Activated CD4-positive, alpha-beta T cell treated with anti-CD3 and anti-CD28 coated beads, Interleukin-2, amount 10 ng/mL, durations not matched to agents 7 days and 5 days (primary cell): ENCODE data around the gene KIF4A. TPM values are rescaled to one million over a fixed set of nuclear protein-coding genes. Genes with fewer than 3 reads are reported as not detected.

Source experiments
- CTCF ChIA-PET: fragments of 350-600 bp; sonication (Branson Sonifier 250); formaldehyde crosslinking; loops from one replicate; lab custom pipeline; 2021; ENCODE audit warnings: antibody characterized with exemption; lab: Charles Lee
- POLR2A ChIA-PET: fragments of 350-600 bp; sonication (Branson Sonifier 250); formaldehyde crosslinking; loops from one replicate; lab custom pipeline; 2021; ENCODE audit warnings: antibody characterized with exemption; lab: Charles Lee
- DNase-seq: peaks from one replicate; pipeline ENCODE4 v3.0.0-alpha.2; 2020
- H3K27ac Mint-ChIP-seq: one replicate; pipeline ENCODE4 v1.8.0; 2021; ENCODE audit warnings: mild to moderate bottlenecking, moderate library complexity, mixed read lengths
- H3K27me3 Mint-ChIP-seq: one replicate; pipeline ENCODE4 v1.8.0; 2021; ENCODE audit warnings: mixed read lengths
- H3K36me3 Mint-ChIP-seq: one replicate; pipeline ENCODE4 v1.8.0; 2021; ENCODE audit warnings: low read depth, mixed read lengths
- H3K4me1 Mint-ChIP-seq: one replicate; pipeline ENCODE4 v1.8.0; 2021; ENCODE audit warnings: mixed read lengths
- H3K4me3 Mint-ChIP-seq: one replicate; pipeline ENCODE4 v1.8.0; 2021; ENCODE audit warnings: mild to moderate bottlenecking, moderate library complexity, mixed read lengths
- H3K9me3 Mint-ChIP-seq: one replicate; pipeline ENCODE4 v1.8.0; 2021; ENCODE audit warnings: mixed read lengths
- total RNA-seq, 2 experiments: library from RNA; stranded (reverse); gene quantifications; one replicate each; pipeline ENCODE4 v1.2.3, GENCODE V29; 2021

Gene KIF4A
- total RNA-seq, 2 experiments from 2014 or later, result 40.5 to 41.5 TPM

DNA sequence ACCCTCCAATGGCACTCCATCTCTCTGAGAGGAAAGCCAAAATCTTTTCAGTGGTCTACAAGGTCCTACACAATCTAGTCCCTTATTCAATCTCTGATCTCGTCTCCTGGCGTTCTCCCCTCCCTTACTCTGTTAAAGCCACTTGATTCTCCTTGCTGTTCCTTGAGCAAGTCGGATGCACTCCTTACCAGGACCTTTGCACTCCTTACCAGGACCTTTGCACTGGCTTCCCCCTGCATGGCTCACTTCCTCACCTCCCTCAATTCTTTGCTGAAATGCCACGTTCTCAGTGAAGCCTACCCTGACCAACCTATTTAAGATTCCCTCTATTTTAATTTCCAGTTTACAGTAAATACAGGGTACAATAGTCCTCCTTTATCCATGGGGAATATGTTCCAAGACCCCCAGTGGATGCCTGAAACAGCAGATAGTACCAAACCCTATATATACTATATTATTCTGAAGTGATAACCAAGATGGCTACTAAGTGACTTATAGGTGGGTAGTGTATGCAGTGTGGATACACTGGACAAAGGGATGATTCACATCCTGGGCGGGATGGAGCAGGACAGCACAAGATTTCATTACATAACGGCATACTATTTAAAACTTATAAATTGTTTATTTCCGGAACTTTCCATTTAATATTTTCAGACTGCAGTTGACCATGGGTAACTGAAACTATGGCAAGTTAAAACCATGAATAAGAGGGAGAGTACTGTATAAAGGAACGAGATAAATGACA lies 148.2 kb downstream of the KIF4A start:
- peaks cover 48% of the 10 kb centered on the region for H3K27me3 Mint-ChIP-seq
- no peaks in the 10 kb centered on the region for H3K36me3 Mint-ChIP-seq
- ChIA-PET CTCF (interaction anchor here (0.8 kb wide), 1 partner anchor 15 kb away, joined by 3 read pairs; the partner anchor contains the start of gene GDPD2), POLR2A (no interaction called here)
- H3K4me1 Mint-ChIP-seq, result peaks cover 37% of the 10 kb centered on the region
- H3K9me3 Mint-ChIP-seq, result no peaks in the 10 kb centered on the region
- H3K4me3 Mint-ChIP-seq, result no peak overlapping the region
- DNase-seq, result no peak
- H3K27ac Mint-ChIP-seq, result no peak overlapping the region

DNA sequence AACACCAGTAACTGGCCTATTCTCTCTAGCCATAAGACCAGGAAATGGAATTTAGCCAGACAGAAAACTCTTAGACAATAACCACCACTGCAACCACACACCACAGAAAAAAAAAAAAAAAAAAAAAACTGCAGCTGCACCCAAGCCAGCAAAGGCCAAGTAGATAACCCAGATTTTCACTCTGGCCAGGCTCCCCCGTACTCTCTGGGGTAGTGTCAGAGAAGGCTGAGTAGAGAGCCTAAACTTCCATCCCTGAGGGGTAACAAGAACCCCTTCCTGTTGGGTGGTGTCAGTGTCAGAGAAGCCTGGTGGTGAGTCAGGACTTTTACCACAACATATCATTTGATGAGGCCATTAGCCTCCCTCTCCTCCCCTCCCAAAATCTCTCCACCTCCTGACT lies 149.1 kb downstream of the KIF4A start:
- CTCF ChIA-PET, result no interaction called here
- Mint-ChIP-seq H3K4me3 (no peak overlapping the region), H3K4me1 (peaks cover 28% of the 10 kb centered on the region), H3K36me3 (no peaks in the 10 kb centered on the region), H3K27me3 (peaks cover 52% of the 10 kb centered on the region), H3K27ac (no peak overlapping the region), H3K9me3 (no peaks in the 10 kb centered on the region)
- POLR2A ChIA-PET, result no interaction called here
- DNase-seq, result no peak

DNA sequence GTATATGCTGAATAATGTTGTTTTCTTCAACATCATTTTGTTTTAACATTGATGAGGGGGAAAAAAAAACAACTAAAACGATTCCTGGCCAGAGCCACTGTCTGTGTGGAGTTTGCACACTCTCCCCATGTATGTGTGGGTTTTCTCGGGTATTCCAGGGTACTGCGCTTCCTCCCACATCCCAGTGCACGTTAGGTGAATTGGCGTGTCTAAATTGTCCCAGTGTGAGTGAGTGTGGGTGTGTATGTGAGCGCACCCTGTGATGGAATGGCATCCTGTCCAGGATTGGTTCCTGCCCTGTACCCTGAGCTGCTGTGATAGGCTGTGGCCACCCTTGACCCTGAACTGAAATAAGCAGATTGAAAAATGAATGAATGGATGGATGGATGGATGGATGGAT lies 152.3 kb downstream of the KIF4A start:
- no peak for DNase-seq
- CTCF ChIA-PET, result interaction anchor here (0.7 kb wide), 1 partner anchor 9 kb away, joined by 3 read pairs; no protein-coding TSS in a partner anchor
- H3K4me3 Mint-ChIP-seq, result no peak overlapping the region
- no peak overlapping the region for H3K27ac Mint-ChIP-seq
- no peaks in the 10 kb centered on the region for H3K36me3 Mint-ChIP-seq
- H3K27me3 Mint-ChIP-seq, result peaks cover 58% of the 10 kb centered on the region
- peaks cover 21% of the 10 kb centered on the region for H3K4me1 Mint-ChIP-seq
- H3K9me3 Mint-ChIP-seq, result no peaks in the 10 kb centered on the region
- POLR2A ChIA-PET, result no interaction called here

DNA sequence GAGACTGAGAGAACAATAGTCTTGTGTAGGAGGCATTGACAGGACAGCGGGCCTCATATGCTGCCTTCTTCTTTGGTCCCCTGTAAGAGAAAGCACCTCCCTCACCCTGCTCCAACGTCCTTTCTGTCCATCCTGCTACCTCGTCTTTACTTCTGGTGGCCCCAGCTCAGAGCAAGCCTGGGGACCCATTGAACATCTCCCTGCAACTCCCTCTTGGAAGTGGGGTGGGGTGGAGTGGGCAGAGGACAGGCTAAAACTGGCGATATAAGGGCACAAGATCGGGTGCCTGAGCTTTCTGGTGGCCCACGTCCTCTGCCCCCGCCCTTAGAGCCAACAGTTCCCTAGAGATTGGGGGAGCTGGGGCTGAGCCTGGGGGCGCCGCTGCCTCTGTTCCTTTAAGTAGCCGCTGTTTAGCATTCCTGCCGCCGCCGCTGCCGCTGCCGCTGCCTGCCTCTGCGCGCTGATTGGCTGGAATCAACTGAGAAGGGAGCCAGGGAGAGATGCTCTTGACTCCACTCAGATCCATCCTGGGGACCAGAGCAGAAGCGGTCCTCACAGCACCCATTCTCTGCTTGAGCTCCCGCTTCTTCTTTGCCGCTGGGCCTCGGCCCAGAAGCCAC lies 154.5 kb downstream of the KIF4A start, which contains the start of gene DLG3:
DLG3 (plus strand) TSS at position 510 of the 620 bp plus-strand sequence. CDS start 367 bp downstream, outside the sequence.
- no peak for DNase-seq
- Mint-ChIP-seq H3K4me1 (peaks cover 4% of the 10 kb centered on the region), H3K9me3 (no peaks in the 10 kb centered on the region), H3K36me3 (no peaks in the 10 kb centered on the region), H3K27me3 (peaks cover 50% of the 10 kb centered on the region), H3K4me3 (no peak within 1 kb of the TSS), H3K27ac (no peak within 1 kb of the TSS)
- POLR2A ChIA-PET, result no interaction called here
- CTCF ChIA-PET, result interaction anchor here (0.5 to 3.3 kb wide), 3 partner anchors 9 to 64 kb away, joined by 3 to 16 read pairs (median 3); no protein-coding TSS in a partner anchor

DNA sequence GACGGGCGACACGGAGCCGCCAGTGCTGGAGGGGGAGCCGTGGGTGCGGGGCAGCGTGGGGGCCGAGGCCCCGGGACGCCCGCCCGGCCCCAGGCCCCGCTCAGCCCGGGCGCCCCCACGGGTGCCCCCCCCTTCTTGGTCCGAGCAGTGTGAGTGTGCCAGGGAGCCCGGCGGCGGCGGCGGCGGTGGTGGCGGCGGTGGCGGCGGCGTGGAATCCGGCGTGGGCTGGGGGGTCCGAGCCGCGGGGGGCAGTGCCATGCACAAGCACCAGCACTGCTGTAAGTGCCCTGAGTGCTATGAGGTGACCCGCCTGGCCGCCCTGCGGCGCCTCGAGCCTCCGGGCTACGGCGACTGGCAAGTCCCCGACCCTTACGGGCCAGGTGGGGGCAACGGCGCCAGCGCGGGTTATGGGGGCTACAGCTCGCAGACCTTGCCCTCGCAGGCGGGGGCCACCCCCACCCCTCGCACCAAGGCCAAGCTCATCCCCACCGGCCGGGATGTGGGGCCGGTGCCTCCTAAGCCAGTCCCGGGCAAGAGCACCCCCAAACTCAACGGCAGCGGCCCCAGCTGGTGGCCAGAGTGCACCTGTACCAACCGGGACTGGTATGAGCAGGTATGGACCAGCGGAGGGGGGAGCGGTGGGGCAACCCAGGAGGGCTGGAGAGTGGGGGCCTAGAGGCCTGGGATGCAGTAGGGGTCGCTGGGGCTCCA lies 155.2 kb downstream of the KIF4A start:
- ChIA-PET CTCF (interaction anchor here (1.2 to 3.3 kb wide), 3 partner anchors 8 to 11 kb away, joined by 3 to 16 read pairs (median 3); no protein-coding TSS in a partner anchor), POLR2A (no interaction called here)
- H3K27me3 Mint-ChIP-seq, result peaks cover 50% of the 10 kb centered on the region
- no peaks in the 10 kb centered on the region for H3K36me3 Mint-ChIP-seq
- no peak overlapping the region for H3K27ac Mint-ChIP-seq
- no peak overlapping the region for H3K4me3 Mint-ChIP-seq
- no peaks in the 10 kb centered on the region for H3K9me3 Mint-ChIP-seq
- peaks cover 2% of the 10 kb centered on the region for H3K4me1 Mint-ChIP-seq
- DNase-seq, result no peak

DNA sequence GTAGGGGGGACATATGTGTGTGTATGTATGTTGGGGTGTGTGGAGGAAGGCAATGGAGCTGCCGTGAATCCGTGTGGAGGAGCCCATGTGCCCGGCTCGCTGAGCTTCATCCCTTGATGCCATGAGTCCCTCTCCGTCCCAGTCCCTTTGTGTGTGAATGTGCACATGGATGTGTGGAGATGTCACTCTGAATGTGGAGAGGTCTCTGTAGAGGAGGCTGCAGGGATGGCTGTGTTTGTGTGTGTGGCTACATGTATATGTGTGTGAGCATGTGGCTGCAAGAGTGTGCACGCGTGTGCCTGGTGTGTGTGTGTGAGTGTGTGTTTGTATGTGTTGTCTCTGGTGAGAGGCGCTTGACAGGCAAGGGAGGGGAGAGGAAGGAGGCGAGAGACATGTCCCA lies 156.0 kb downstream of the KIF4A start:
- Mint-ChIP-seq H3K27me3 (peaks cover 44% of the 10 kb centered on the region), H3K4me3 (no peak overlapping the region), H3K4me1 (peaks cover 2% of the 10 kb centered on the region), H3K27ac (no peak overlapping the region), H3K9me3 (no peaks in the 10 kb centered on the region), H3K36me3 (no peaks in the 10 kb centered on the region)
- CTCF ChIA-PET, result interaction anchor here (1.2 to 3.3 kb wide), 2 partner anchors 10 to 12 kb away, joined by 3 to 16 read pairs; no protein-coding TSS in a partner anchor
- no peak for DNase-seq
- POLR2A ChIA-PET, result no interaction called here

DNA sequence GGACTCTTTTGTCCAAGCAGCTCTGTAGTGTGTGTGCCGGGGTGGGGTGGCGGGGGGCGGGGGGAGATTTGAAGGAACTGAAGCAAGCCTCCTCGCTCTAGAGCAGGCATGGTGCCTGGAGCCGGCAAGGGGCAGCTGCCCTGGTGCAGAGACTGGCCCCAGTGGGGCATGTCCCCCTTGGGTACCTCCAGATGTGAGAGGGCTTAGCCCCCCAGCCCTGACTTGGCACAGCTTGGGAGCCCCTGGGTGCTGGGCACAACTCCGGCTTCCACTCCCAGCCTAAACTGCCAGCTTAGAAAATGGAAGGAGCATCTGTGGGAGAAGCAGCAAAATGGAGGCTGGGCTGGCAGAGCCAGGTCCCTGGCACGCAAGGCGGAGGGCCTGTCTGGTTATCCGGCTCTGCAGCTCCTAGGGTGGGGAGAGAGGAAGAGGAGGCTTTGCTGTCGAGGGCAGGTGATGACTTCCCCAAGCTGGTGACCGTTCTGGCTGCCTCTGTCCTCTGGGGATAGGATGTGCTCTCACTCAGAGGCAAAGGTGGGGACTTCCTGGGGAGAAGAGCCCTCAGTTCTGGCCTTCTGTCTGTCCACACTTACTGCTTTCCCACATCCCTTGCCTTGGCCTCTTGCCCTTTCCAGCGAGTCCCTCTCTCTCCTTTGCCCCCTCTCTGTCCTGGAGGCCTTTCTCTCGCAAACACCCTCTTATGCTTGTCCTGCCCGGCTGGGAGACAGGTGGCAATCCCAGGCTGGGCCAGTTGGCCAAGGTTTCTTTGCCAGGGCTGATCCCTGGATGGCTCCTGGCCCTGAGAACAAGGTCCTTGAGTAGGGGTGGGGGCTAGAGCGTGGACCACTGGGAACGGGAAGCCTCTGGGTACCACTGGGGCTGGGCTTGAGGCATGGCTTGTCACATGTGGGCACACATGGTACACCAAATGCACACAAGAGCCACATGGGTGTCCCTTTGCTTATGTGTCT lies 156.8 kb downstream of the KIF4A start:
- H3K4me1 Mint-ChIP-seq, result peaks cover 4% of the 10 kb centered on the region
- peaks cover 38% of the 10 kb centered on the region for H3K27me3 Mint-ChIP-seq
- no peak for DNase-seq
- no peak overlapping the region for H3K27ac Mint-ChIP-seq
- no peaks in the 10 kb centered on the region for H3K36me3 Mint-ChIP-seq
- no peaks in the 10 kb centered on the region for H3K9me3 Mint-ChIP-seq
- ChIA-PET POLR2A (no interaction called here), CTCF (interaction anchor here (1.2 kb wide), 1 partner anchor 9 kb away, joined by 3 read pairs; no protein-coding TSS in a partner anchor)
- no peak overlapping the region for H3K4me3 Mint-ChIP-seq

DNA sequence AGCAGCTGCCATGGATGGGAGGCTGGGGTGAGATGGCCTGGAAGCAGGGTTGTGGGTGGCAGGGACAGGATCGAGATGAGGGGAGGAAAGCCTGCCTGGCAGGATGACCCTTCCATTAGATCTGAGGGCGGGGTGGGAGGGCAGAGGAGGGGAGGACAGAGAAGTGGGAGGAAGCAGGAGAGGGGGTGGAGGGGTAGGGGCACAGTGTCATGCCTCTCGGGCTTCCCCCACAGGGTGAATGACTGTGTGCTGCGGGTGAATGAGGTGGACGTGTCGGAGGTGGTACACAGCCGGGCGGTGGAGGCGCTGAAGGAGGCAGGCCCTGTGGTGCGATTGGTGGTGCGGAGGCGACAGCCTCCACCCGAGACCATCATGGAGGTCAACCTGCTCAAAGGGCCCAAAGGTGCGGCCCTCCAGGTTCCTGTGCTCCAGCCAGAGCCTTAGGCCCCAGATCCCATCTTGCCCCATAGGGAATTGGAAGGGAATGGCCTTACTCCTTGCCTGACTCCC lies 159.6 kb downstream of the KIF4A start:
- no peaks in the 10 kb centered on the region for H3K9me3 Mint-ChIP-seq
- POLR2A ChIA-PET, result no interaction called here
- DNase-seq, result no peak
- CTCF ChIA-PET, result no interaction called here
- no peak overlapping the region for H3K4me3 Mint-ChIP-seq
- H3K27me3 Mint-ChIP-seq, result peaks cover 15% of the 10 kb centered on the region
- H3K4me1 Mint-ChIP-seq, result peaks cover 29% of the 10 kb centered on the region
- no peaks in the 10 kb centered on the region for H3K36me3 Mint-ChIP-seq
- no peak overlapping the region for H3K27ac Mint-ChIP-seq

DNA sequence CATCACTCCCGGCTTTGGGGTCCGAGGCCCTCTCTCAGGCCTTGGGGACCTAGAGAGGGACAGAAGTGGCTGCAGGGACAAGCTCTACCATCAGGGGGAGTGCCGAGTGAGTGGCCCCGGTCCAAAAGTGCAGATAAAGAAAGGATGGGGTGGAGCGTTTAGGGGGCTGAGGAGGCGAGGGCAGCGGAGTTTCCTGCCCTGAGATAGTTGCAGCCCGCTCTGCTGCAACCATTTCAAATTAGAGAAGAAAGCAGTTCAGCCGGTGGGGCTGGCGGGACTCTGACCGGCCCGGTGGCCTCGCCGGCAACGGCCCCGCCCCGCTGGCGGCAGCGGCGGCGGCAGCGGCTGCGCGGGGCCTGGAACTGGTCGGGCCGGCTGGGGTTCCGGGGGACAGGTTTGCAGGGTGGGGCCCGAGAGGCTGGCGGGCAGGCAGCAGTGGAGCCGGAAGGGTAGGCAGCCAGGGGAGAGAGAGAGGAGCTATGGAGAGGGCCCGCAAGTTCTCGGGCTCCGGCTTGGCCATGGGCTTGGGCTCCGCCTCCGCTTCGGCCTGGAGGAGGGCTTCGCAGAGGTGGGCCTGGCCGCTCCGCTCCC lies 162.3 kb downstream of the KIF4A start:
- H3K4me1 Mint-ChIP-seq, result peaks cover 41% of the 10 kb centered on the region
- H3K4me3 Mint-ChIP-seq, result peak overlapping the region; percentile 74
- H3K36me3 Mint-ChIP-seq, result peaks cover 4% of the 10 kb centered on the region
- H3K9me3 Mint-ChIP-seq, result no peaks in the 10 kb centered on the region
- ChIA-PET CTCF (interaction anchor here (1.0 to 2.8 kb wide), 5 partner anchors 9 to 213 kb away, joined by 3 to 22 read pairs (median 4); no protein-coding TSS in a partner anchor), POLR2A (no interaction called here)
- peak overlapping the region; percentile 85 for H3K27ac Mint-ChIP-seq
- DNase-seq, result peak; percentile 54
- H3K27me3 Mint-ChIP-seq, result no peaks in the 10 kb centered on the region

DNA sequence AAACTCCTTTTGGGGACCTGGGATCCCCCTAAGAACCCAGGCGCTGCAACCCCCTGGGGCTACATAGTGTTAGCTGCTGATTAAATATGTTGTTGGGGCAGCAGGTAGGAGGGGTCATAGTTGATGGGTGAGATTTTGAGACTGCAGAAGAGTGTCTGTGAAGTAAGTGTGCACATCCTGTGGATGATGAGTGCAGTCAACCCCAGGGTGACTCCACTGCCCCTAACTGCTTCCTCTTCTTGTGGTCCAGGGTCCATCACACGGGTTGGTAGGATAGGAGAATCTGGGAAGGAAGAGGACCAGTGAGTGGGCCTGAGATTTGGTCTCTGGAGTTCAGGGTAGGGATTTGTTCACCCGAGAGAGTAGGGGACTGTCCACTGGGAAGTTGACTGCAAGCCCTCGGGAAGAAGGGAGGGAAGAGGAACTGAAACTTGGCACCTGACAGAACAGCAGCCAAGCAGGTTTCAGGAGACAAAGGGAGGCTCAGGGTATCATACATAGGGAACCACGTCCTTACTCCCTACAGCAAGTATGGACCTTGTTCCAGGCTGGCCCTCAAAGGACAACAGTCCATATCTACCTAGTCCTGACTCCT lies 163.2 kb downstream of the KIF4A start:
- Mint-ChIP-seq H3K4me1 (peaks cover 42% of the 10 kb centered on the region), H3K27ac (peak overlapping the region; percentile 85), H3K36me3 (peaks cover 4% of the 10 kb centered on the region), H3K27me3 (no peaks in the 10 kb centered on the region), H3K9me3 (no peaks in the 10 kb centered on the region), H3K4me3 (peak overlapping the region; percentile 65)
- POLR2A ChIA-PET, result no interaction called here
- CTCF ChIA-PET, result interaction anchor here (1.0 to 2.8 kb wide), 5 partner anchors 9 to 212 kb away, joined by 3 to 22 read pairs (median 3); partner anchors contain the start of gene DLG3
- DNase-seq, result no peak
